DND-41 (cell line): ENCODE data around the gene RBL2.
"Not testable (repeated sequence)": the region's sequence is repeated elsewhere in the genome, so short reads cannot be mapped to it uniquely, and the experiment has no call there.

Experiments
- ATAC-seq: fragments of 200-7000 bp; cut with Tn5 transposase; 3 replicates; pipeline ENCODE4 v1.9.1; 2021; ENCODE audit warnings: low read depth; ENCODE audit not compliant: insufficient read depth
- DNase-seq: peaks from one replicate; pipeline ENCODE4 v3.0.0-alpha.2; 2020
- H2AFZ ChIP-seq: 2 replicates; pipeline ENCODE4 v1.6.0; 2012; ENCODE audit warnings: low read depth, low read length
- H3K27ac ChIP-seq: 2 replicates; pipeline ENCODE4 v1.5.1; 2012; ENCODE audit warnings: low read length, inconsistent platforms
- H3K27me3 ChIP-seq: fragments of 200-600 bp; sonication (generic); 2 replicates; pipeline ENCODE4 v1.6.0; 2012; ENCODE audit warnings: low read length, mild to moderate bottlenecking, inconsistent platforms; ENCODE audit not compliant: insufficient read depth, poor library complexity
- H3K36me3 ChIP-seq: 2 replicates; pipeline ENCODE4 v1.5.1; 2012; ENCODE audit warnings: low read length, inconsistent platforms; ENCODE audit not compliant: insufficient read depth
- H3K4me1 ChIP-seq: 2 replicates; pipeline ENCODE4 v1.5.1; 2012; ENCODE audit warnings: mild to moderate bottlenecking, low read length; ENCODE audit not compliant: insufficient read depth
- H3K4me2 ChIP-seq: 2 replicates; pipeline ENCODE4 v1.6.0; 2012; ENCODE audit warnings: mild to moderate bottlenecking, moderate library complexity, low read length, inconsistent platforms; ENCODE audit not compliant: insufficient read depth
- H3K4me3 ChIP-seq, 2 experiments: fragments of 200-600 bp in 1 of 2; shearing (Covaris generic) in 1 of 2; 2 replicates each; pipeline ENCODE4 v1.5.1; 2012 to 2016; ENCODE audit warnings: inconsistent platforms in 2 of 2, low read length in 2 of 2, mild to moderate bottlenecking in 2 of 2, low read depth in 1 of 2, moderate library complexity in 1 of 2
- H3K79me2 ChIP-seq: 2 replicates; pipeline ENCODE4 v1.6.0; 2012; ENCODE audit warnings: low read length, inconsistent platforms; ENCODE audit not compliant: insufficient read depth
- H3K9ac ChIP-seq: 2 replicates; pipeline ENCODE4 v1.6.0; 2012; ENCODE audit warnings: low read depth, mild to moderate bottlenecking, inconsistent platforms, low read length, moderate library complexity
- H3K9me3 ChIP-seq: 2 replicates; pipeline ENCODE4 v1.5.1; 2012; ENCODE audit warnings: low read length, moderate library complexity, mild to moderate bottlenecking, inconsistent platforms; ENCODE audit not compliant: insufficient read depth, severe bottlenecking
- H4K20me1 ChIP-seq: 2 replicates; pipeline ENCODE4 v1.6.0; 2012; ENCODE audit warnings: low read length; ENCODE audit not compliant: insufficient read depth
- CTCF ChIP-seq: IDR thresholded peaks from 2 replicates; pipeline ENCODE4 v1.5.1; 2012; ENCODE audit warnings: borderline replicate concordance, low read length, moderate library complexity, mild to moderate bottlenecking; ENCODE audit not compliant: poor library complexity, severe bottlenecking; ENCODE audit errors: extremely low read depth
- EZH2 ChIP-seq: IDR thresholded peaks from 3 replicates; pipeline ENCODE4 v1.6.1; 2012; ENCODE audit warnings: borderline replicate concordance, low read depth, mild to moderate bottlenecking, moderate library complexity, low read length, inconsistent platforms; ENCODE audit not compliant: severe bottlenecking

Gene RBL2

DNA sequence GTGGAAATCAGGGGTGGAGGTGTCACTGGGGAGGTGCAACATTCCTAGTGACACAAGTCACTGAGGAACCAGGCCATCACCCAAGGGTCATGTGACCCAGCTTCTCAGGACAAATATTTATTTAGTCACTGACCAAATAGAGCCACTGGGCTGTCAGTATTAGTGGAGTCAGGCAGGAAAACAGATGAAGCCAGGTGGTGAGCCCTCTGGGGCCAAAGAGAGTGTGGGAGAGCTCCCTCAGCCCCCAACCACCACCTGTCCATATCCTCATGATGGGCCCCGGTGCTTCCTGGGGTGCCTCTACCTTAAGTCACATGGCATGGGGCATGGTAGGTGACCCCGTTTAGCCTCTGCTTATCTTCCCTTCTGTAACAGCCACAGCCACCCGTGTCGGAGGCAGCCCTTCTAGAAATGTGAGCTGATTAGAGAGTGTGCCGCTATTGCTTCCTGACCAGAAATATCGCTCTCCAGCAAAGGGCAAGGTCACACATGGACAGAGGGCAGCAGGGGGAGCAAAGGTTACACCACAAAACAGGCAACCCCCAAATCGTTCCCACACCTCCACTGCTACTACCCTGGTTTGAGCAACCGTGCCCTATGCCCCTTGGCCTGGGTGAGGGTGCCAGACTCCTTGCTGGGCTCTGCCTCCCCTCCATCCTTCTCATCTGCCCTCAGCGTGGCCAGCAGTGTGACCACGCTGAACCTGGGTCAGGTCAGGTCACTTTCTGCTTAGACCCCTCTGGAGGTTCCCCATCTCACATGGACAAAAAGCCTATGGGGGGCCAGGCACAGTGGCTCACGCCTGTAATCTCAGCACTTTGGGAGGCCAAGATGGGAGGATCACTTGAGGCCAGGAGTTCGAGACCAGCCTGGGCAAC is 77.4 kb downstream of the RBL2 start:
- Histone ChIP-seq H3K9me3 (peaks cover 2% of the 10 kb centered on the region), H3K27ac (peak overlapping the region; percentile 23; the same call in 1 of the 2 replicates)

DNA sequence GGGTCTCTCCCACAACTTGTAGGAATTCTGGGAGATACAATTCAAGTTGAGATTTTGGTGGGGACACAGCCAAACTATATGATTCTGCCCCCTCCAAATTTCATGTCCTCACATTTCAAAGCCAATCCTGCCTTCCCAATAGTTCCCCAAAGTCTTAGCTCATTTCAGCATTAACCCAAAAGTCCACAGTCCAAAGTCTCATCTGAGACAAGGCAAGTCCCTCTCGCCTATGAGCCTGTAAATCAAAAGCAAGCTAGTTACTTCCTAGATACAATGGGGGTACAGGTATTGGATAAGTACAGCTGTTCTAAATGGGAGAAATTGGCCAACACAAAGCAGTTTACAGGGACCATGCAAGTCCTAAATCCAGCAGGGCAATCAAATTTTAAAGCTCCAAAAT is 78.5 kb downstream of the RBL2 start:
- H3K4me1 ChIP-seq, result peaks cover 25% of the 10 kb centered on the region
- ATAC-seq, H2AFZ ChIP-seq, H3K27me3 ChIP-seq, H3K9ac ChIP-seq, H3K79me2 ChIP-seq, DNase-seq, H3K4me3 ChIP-seq, H3K27ac ChIP-seq, H3K4me2 ChIP-seq, H3K9me3 ChIP-seq, H3K36me3 ChIP-seq, H4K20me1 ChIP-seq: not testable (repeated sequence)

More for the DNA sequence above, 77.4 kb downstream of the RBL2 start:
- Histone ChIP-seq H3K4me2 (no peak overlapping the region), H2AFZ (no peak overlapping the region), H3K4me1 (peaks cover 14% of the 10 kb centered on the region), H3K4me3 (no peak overlapping the region), H4K20me1 (no peaks in the 10 kb centered on the region), H3K79me2 (no peaks in the 10 kb centered on the region), H3K27me3 (no peaks in the 10 kb centered on the region), H3K36me3 (no peaks in the 10 kb centered on the region), H3K9ac (no peak overlapping the region)
- DNase-seq (peak; percentile 7), ATAC-seq (no peak)
- no peak for TF ChIP-seq CTCF
- no peak for TF ChIP-seq EZH2

DNA sequence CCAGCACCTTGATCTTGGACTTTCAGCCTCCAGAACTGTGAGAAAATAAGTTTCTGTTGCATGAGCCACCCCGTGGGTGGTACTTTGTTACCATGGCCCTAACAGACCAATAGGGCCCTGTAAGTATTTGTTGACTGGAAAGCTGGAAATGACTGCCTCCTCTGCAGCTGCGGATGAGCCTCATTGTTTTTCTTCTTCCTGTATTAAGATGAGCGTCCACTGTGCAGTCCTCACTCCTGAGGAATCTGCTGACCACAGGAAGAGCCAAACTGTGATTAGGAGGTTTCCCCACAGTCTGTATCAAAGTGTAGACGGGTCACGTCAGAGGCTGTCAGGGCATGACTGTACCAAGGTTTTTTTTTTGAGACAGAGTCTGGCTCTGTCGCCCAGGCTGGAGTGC is 81.0 kb downstream of the RBL2 start:
- Histone ChIP-seq H3K4me3 (no peak overlapping the region), H2AFZ (no peak overlapping the region), H3K27ac (no peak overlapping the region; the same call in 1 of the 2 replicates), H3K9me3 (peaks cover 2% of the 10 kb centered on the region), H3K27me3 (no peaks in the 10 kb centered on the region), H3K9ac (no peak overlapping the region), H3K4me2 (no peak overlapping the region), H4K20me1 (0 out of 2 replicates have a peak, but pooled peaks cover 3% of the 10 kb centered on the region), H3K79me2 (no peaks in the 10 kb centered on the region), H3K4me1 (peaks cover 47% of the 10 kb centered on the region), H3K36me3 (no peaks in the 10 kb centered on the region)
- no peak for TF ChIP-seq EZH2
- no peak for TF ChIP-seq CTCF
- no peak for ATAC-seq
- no peak for DNase-seq

- H3K4me2 ChIP-seq, result no peak overlapping the region
- TF ChIP-seq EZH2, result no peak
- no peak for TF ChIP-seq CTCF
- DNase-seq (no peak), ATAC-seq (no peak)
- H3K27me3 ChIP-seq, result no peaks in the 10 kb centered on the region
- H4K20me1 ChIP-seq, result 0 out of 2 replicates have a peak, but pooled peaks cover 3% of the 10 kb centered on the region
- no peak overlapping the region for H3K9ac ChIP-seq
- no peaks in the 10 kb centered on the region for H3K36me3 ChIP-seq
- peaks cover 2% of the 10 kb centered on the region for H3K9me3 ChIP-seq
- H3K79me2 ChIP-seq, result no peaks in the 10 kb centered on the region
- no peak overlapping the region for H3K27ac ChIP-seq
- H3K4me1 ChIP-seq, result peaks cover 47% of the 10 kb centered on the region
- no peak overlapping the region for H3K4me3 ChIP-seq
- H2AFZ ChIP-seq, result no peak overlapping the region
Measured at GRCh38 chr16:53515811-53516210, 81.5 kb downstream of the RBL2 start.
